Measurements from ENCODE around the gene VTA1.
"Not testable (repeated sequence)": the region's sequence is repeated elsewhere in the genome, so short reads cannot be mapped to it uniquely, and the experiment has no call there.

Gene VTA1

DNA sequence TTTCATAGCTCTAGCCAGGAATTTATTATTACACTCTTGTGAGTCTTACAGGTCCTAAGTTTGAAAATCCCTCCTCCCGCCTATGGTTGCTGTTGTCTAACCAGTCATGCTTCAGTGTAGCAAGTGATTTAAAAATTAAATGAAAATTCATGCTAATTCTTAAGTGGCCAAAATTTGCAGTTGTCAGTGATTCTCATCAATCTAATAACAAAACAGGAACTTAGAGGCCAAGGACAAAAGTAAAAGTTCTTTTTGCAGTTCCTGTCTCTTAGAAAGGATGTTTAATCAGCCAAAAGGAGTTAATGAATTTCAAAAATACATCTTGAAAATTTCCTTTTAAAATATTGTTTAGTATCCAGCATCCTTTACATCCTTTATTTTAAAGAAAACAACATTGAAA lies 36.3 kb downstream of the VTA1 start:
- TF ChIP-seq, protein P1, sequence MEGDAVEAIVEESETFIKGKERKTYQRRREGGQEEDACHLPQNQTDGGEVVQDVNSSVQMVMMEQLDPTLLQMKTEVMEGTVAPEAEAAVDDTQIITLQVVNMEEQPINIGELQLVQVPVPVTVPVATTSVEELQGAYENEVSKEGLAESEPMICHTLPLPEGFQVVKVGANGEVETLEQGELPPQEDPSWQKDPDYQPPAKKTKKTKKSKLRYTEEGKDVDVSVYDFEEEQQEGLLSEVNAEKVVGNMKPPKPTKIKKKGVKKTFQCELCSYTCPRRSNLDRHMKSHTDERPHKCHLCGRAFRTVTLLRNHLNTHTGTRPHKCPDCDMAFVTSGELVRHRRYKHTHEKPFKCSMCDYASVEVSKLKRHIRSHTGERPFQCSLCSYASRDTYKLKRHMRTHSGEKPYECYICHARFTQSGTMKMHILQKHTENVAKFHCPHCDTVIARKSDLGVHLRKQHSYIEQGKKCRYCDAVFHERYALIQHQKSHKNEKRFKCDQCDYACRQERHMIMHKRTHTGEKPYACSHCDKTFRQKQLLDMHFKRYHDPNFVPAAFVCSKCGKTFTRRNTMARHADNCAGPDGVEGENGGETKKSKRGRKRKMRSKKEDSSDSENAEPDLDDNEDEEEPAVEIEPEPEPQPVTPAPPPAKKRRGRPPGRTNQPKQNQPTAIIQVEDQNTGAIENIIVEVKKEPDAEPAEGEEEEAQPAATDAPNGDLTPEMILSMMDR (IDR thresholded peaks at IDR 0.05; ENCODE audit: control insufficient read depth, insufficient read depth, low read depth, low read length, missing control alignments) = no peak
- no peak for DNase-seq (ENCODE audit: low read depth)
- no peak overlapping the region for H3K4me3 ChIP-seq (ENCODE audit: control insufficient read depth, low read depth, low read length)

DNA sequence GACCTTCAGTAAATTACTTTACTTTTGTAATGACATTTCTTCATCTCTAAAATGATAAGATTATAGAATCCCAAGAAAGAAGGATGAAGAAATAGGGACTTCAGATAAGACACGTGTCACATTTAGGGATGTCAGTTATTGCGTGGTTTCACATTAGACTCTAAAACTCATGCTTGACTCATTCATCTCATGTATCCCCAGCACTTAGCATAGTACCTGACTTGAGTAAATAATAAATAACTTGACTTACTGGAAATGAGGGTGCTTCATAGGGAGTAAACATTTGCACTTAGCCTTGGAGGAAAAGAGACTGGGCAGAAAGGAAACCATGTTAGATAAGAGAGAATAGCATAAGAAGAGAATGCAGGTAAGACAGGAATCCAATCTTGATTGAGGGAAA lies 37.2 kb downstream of the VTA1 start:
- no peak for DNase-seq (ENCODE audit: low read depth)
- TF ChIP-seq, protein P1 (IDR thresholded peaks at IDR 0.05; ENCODE audit: control insufficient read depth, insufficient read depth, low read depth, low read length, missing control alignments) = no peak
- no peak overlapping the region for H3K4me3 ChIP-seq (ENCODE audit: control insufficient read depth, low read depth, low read length)

DNA sequence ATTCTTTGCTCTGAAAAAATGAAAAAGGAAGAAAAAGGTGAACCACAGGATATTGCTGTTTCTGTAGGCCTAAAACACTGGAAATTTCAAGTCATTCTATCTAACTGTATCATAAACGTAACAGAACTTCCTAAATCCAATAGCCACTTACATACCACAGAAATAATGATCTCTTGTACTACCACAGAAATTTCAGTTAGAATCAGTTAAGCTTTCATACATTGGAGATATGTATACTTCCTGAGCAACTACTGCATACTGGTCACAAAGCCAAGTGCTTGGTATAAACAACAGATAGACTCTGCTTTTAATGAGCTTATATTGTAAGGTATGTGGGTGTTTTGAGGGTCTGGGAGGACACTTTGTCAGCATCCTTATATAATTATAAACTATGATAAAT lies 38.6 kb downstream of the VTA1 start:
- H3K4me3 ChIP-seq (ENCODE audit: control insufficient read depth, low read depth, low read length) = no peak overlapping the region
- no peak for DNase-seq (ENCODE audit: low read depth)
- TF ChIP-seq, protein P1 (IDR thresholded peaks at IDR 0.05; ENCODE audit: control insufficient read depth, insufficient read depth, low read depth, low read length, missing control alignments) = no peak

DNA sequence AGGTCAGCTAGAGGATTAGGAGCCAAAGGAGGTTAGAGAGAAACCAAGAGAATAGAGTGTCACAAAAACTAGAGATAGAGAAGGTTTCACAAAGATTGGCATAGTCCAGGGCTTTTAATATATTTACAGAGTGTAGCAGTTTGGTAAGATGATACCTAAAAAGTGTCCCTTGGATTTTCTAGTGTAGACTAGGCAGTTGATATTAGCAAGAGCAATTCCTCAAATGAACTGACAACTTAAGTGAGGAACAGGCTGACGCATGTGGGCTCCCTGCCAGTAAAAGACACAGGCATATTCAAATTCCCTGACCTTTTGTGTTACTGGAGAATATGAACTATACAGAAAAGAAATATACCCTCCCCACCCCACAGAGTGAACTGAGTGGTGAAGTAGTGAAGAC lies 40.1 kb downstream of the VTA1 start:
- no peak for DNase-seq (ENCODE audit: low read depth)
- TF ChIP-seq, protein P1 (IDR thresholded peaks at IDR 0.05; ENCODE audit: control insufficient read depth, insufficient read depth, low read depth, low read length, missing control alignments) = no peak
- H3K4me3 ChIP-seq (ENCODE audit: control insufficient read depth, low read depth, low read length) = no peak overlapping the region

DNA sequence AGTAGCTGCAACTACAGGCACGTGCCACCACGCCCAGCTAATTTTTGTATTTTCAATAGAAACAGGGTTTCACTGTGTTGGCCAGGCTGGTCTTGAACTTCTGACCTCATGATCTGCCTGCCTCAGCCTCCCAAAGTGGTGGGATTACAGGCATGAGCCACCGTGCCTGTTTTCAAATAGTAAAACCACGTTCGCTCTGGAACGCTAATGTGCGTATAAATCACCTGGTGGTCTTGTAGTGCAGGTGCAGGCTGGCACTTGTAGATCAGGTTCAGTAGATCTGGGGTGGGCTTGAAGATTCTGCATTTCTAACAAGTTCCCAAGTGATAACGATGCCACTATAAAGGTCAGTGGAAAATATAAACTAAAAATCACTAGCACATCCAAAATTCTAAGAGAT lies 41.3 kb downstream of the VTA1 start:
- not testable (repeated sequence) for DNase-seq (ENCODE audit: low read depth); H3K4me3 ChIP-seq (ENCODE audit: control insufficient read depth, low read depth, low read length)
- TF ChIP-seq, protein P1 (IDR thresholded peaks at IDR 0.05; ENCODE audit: control insufficient read depth, insufficient read depth, low read depth, low read length, missing control alignments) = peak; percentile 13

DNA sequence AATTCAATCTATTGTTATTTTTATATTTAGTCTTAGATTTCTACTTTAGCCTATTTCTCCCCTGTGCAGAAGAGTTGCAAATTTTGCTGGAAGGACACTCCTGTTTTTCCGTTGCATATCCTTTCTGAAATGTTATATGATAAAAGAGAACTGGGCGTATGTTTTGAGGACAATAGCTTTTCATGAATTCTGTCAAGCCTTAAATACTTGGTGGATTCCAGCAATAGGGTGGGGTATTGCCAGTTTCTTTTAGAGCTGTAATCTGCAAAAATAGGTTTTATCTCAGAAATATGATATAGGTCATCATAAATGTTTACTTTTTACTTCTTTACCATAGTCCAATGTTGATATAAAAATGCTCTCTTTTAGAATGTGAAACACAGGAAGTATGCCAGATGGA lies 42.0 kb downstream of the VTA1 start:
- DNase-seq (ENCODE audit: low read depth) = no peak
- no peak overlapping the region for H3K4me3 ChIP-seq (ENCODE audit: control insufficient read depth, low read depth, low read length)
- TF ChIP-seq, protein P1 (IDR thresholded peaks at IDR 0.05; ENCODE audit: control insufficient read depth, insufficient read depth, low read depth, low read length, missing control alignments) = no peak

DNA sequence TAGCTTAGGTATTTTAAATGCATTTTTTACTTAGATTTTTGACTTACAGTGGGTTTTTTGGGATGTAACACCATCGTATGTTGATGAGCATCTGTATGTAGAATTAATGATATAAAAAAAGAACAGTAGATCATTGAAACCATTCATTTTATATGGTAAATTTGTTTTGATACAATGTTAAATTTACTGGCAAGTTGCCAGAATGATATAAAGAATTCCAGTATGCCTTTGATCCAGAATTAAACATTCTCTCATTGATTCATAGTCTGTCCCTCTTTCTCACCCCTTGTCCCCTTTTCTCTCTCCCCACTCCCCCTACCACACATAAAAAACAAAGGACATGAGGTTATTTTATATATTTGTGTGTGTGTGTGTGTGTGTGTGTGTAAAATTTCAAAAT lies 45.3 kb downstream of the VTA1 start:
- no peak overlapping the region for H3K4me3 ChIP-seq (ENCODE audit: control insufficient read depth, low read depth, low read length)
- DNase-seq (ENCODE audit: low read depth) = no peak
- TF ChIP-seq, protein P1 (IDR thresholded peaks at IDR 0.05; ENCODE audit: control insufficient read depth, insufficient read depth, low read depth, low read length, missing control alignments) = no peak
